ENCODE data around the gene CBX1. TPM values are rescaled to one million over a fixed set of nuclear protein-coding genes. Genes with fewer than 3 reads are reported as not detected.
"Not testable (repeated sequence)": the region's sequence is repeated elsewhere in the genome, so short reads cannot be mapped to it uniquely, and the experiment has no call there.

The CBX1 gene
- polyA plus RNA-seq, 10 donors = 75.5 to 124 (median 86.6) TPM

- not testable (repeated sequence) for DNase-seq
Observed at GRCh38 chr17:48077152-48077551, 24.1 kb downstream of the CBX1 start.

- DNase-seq = peak; percentile 78 to 91 (median 87)
Observed at GRCh38 chr17:48074322-48075081, 26.8 kb downstream of the CBX1 start.

DNA sequence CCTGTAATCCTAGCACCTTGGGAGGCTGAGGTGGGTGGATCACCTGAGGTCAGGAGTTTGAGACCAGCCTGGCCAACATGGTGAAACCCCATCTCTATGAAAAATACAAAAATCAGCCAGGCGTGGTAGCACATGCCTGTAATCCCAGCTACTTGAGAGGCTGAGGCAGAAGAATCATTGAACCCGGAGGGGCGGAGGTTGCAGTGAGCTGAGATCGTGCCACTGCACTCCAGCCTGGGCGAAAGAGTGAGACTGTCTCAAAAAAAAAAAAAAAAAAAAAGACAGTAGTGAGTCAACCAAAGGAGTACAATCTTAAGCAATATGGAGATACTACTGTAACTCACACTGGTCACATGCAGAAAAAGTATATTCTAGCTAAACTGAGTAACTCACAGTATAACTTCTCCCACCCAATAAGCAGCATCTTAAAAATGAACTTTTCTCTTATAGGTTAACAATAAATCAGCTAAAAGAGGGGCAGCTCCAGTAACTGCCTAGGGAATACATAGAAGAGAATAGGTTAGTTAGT, 27.6 kb downstream of the CBX1 start:
- not testable (repeated sequence) for DNase-seq

DNA sequence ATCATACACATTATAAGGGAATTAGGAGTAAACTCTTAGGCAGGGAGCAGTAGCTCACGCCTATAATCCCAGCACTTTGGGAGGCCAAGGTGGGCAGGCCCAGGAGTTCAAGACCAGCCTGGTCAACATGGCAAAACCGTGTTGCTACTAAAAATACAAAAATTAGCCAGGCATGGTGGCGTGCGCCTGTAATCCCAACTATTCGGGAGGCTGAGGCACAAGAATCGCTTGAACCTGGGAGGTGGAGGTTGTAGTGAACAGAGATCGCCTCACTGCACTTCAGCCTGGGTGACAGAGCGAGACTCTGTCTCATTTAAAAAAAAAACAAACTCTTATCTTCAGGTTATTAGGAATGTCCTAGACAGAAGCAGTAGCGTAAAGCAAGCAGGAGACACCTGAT, 28.5 kb downstream of the CBX1 start:
- DNase-seq = not testable (repeated sequence)

DNA sequence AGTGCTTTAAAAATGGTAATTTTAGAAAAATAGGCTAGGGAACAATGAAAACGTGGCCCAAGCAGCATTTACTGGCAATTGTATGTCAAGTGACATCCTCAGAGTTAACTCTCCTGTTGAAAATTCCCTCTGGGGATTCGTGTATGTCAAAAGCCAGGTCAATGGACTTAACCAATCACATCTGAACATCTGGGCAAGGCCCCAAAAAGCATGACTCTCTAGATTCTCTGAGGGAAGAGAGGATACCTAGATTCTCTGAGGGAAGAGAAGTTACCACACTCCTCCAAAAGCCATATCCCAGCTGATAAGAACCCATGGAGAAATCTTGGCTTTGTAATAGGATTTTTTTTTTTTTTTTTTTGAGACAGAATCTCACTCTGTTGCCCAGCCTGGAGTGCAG, 29.6 kb downstream of the CBX1 start:
- no peak for DNase-seq

DNA sequence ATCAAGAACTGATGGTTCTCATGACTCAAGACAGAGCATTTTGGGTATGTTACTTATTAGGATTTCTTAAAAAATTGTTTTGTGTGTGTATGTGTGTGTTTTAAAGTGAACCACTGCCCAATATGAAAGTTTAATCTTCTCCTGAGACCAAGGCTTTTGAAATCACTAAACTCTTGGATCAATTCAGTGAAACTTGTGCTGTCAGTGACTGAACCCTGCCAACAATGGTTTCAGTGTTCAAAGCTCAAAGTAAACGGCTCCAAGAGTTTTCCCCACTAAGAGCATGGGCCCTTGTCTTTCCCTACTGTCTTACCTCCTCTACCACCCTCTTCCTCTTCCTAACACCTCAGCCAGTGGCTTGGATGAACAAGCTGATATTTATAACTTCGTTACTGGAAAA, 31.1 kb downstream of the CBX1 start:
- DNase-seq = no peak

- no peak for DNase-seq
Observed at GRCh38 chr17:48068491-48068961, 32.8 kb downstream of the CBX1 start.

DNA sequence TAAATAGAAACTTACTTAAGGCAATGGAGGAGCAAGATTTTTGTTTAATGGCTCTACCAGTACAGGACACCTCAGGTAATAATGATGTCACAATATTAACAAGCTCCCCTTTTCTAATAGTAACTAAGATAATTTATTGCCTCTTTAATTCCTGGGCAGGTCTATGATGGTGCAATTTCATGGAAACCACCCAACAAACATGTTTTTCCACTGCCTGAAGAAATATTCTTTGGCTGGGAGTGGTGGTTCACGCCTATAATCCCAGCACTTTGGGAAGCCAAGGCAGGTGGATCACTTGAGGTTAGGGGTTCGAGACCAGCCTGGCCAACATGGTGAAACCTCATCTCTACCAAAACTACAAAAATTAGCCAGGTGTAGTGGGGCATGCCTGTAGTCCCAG, 33.5 kb downstream of the CBX1 start:
- not testable (repeated sequence) for DNase-seq

- no peak for DNase-seq
Observed at GRCh38 chr17:48067245-48067644, 34.0 kb downstream of the CBX1 start.

DNA sequence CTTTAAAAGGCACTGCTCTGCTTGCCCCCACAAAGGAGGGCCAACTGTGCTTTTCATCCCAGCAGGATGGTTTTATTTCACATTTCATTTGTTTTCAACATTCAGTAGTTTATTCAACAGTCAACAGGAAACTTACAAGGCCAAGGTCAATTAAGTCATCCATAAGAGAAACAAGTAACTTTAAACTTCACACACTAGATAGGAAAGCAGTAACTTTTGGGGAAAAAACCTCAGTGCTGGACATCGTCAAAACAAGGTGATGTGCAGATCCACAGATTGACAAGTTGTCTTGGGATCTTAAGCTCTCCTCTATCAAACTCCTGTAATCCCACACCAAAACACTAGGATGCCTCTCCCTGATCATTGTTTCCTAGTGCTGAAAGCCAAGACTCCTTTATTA, 34.6 kb downstream of the CBX1 start:
- no peak for DNase-seq

DNA sequence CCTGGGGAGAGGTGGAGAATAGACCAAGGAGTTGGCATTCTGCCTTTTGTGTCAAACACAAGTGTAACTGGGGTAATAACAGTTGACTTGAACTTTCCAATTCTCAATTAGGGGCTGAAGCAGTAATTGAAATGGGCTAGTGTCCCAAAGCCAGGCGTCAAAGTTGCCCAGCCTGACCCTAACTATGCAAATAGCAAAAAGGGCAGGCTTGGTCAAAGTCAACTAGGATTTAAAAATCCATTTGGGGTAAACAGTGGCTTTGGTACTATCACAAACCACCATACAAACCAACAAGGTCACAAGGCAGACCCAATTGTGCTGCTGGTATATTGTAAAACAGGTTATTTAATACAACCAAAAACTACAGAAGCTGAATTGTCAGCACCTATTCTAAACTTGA, 35.1 kb downstream of the CBX1 start:
- DNase-seq = no peak

DNA sequence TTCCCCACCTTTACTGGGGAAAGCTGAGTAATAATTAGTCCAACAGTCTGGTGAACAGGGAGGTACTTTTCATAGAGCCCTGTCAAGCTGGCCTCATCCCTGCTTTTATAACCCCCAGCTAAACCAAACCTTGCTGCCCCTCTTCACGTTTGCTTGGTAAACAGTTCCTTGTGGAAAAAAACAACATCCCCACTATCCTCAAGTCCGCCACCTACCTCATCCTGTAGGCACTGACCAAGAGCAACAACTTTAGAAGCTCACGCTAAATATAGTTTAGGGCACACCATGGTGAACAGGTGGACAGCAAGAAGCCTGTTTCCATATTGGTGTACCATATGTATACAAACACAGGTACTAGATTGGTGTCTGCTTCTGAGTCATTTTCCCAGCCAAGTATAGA, 36.6 kb downstream of the CBX1 start:
- no peak for DNase-seq

DNA sequence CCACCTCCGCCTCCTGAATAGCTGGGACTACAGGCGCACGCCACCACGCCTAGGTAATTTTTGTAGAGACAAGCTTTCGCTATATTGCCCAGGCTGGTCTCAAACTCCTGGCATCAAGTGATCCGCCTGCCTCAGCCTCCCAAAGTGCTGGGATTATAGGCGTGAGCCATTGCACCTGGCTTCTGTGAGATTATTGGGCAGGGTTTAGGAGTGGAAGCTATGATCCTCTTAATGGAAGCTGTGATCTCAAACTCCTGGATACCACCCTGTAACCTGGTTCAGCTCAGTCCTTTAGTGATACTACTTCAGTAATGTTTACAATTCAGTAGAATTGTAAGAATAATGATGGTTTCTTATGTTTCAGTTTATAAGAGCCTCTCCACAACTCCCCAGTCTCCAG, 39.0 kb downstream of the CBX1 start:
- DNase-seq = no peak

DNA sequence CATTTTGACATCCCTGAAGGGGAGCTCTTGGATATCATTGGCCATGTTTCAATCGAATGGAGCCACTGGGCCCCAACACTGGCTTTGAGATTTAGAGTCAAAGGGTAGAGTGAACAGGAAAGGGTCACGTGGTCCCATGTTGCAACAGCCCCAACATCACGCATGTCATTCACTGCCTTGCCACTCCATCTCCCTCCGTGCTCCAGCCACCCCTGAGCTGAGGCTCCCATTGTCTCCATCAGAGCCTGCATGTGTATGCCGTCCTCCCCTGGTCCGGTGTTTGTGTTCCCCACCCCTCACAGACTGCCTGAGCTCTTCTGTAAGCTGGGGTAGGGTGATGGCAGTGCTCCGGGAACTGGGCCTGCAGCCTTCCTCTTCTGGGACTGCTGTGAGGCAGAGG, 41.0 kb downstream of the CBX1 start:
- no peak for DNase-seq

DNA sequence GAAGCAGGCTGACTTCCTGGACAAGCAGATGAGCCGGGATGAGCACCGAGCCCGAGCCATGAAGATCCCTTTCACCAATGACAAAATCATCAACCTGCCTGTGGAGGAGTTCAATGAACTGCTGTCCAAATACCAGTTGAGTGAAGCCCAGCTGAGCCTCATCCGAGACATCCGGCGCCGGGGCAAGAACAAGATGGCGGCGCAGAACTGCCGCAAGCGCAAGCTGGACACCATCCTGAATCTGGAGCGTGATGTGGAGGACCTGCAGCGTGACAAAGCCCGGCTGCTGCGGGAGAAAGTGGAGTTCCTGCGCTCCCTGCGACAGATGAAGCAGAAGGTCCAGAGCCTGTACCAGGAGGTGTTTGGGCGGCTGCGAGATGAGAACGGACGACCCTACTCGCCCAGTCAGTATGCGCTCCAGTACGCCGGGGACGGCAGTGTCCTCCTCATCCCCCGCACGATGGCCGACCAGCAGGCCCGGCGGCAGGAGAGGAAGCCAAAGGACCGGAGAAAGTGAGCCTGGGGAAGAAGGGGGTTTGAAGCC, 42.1 kb downstream of the CBX1 start:
- no peak for DNase-seq

- no peak for DNase-seq
Observed at GRCh38 chr17:48058393-48059124, 42.7 kb downstream of the CBX1 start.

DNA sequence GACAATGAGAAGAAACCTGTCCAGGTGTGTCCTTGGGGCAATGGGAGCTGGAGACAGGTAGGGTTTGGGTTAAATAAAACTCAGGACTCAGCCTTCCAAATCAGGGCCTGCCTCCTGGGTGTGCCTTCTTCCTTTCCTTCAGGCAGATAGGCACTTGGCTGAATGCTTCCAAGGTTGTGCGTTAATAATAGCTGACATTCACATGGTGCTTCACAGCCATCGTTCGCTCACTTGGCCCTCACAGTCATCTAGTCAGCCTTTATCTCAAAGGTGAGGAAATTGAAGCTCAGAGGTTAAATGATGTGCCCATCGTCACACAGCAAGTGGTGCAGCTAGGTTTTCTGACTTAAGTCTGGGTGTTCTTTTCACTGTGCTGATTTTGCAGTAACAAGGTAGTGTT, 43.7 kb downstream of the CBX1 start:
- DNase-seq = no peak

DNA sequence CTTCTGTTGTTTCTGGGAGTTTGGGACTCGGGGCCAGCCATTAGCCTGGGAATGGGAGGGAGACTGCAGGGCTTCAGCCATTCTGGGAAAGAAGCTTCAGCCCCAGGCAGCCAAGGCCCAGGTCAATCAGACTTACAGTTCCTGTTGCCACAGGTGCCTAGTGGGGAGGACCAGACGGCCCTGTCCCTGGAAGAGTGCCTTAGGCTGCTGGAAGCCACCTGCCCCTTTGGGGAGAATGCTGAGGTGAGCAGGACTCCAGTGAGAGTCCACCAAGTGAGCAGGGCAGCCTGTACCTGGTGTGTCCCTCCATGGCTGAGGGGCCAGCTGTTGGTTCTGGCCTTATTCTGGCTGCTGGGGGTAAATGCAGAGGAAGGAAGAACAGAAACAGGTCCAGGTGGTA, 44.4 kb downstream of the CBX1 start:
- no peak for DNase-seq

- DNase-seq = no peak
Observed at GRCh38 chr17:48056246-48056745, 45.0 kb downstream of the CBX1 start.

DNA sequence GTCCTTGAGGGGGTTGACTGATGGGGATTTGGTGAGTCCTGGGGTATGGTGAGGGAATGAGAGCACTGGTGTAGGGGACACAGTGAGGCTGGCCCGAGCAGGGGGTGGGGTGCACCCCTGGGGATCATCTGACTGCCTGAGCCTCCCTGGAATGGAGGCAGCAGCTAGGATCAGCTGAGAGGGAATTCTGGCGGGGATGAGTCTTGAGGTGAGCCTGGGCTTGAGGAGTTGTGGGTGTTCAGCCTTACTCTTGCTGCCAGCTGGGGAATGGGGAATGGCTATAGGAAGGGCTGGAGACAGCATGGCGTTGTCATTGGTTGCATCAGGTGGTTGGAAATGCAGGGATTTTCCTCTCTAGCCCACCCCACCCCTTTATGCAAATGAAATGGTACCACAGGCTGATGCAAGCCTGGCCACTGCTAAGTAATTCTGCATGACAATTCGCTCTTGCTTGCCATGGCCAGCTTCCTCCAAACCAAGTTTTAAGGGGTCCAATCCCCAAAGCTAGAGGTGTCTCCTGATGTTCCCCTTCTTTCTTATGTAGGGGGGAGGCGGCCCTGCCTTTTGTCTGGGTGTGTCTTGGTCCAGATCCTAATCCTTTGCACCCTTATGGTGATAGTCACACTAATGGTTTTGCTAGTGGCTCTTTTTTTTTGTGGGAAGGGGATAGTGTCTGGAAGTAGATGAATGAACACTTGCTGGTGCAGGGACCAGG, 45.6 kb downstream of the CBX1 start:
- peak in 1 of 3 donors; percentile 71 for DNase-seq

GRCh38 chr17:48054238-48055185, 46.8 kb downstream of the CBX1 start:
- peak; percentile 66 to 80 (median 71) for DNase-seq

Measured in muscle of back (tissue), 11 donors.